SKM-1 treated with dmso at 0.1 percent for 144 hours (cell line): ENCODE data around the gene HECTD4.
A peak's percentile ranks its signal among the peaks of the same experiment; 100 is the strongest.

Source experiments
- DNase-seq: peaks from one replicate; lab custom pipeline; 2025; ENCODE audit not compliant: unreplicated experiment; lab: John Stamatoyannopoulos, UW

The HECTD4 gene

DNA sequence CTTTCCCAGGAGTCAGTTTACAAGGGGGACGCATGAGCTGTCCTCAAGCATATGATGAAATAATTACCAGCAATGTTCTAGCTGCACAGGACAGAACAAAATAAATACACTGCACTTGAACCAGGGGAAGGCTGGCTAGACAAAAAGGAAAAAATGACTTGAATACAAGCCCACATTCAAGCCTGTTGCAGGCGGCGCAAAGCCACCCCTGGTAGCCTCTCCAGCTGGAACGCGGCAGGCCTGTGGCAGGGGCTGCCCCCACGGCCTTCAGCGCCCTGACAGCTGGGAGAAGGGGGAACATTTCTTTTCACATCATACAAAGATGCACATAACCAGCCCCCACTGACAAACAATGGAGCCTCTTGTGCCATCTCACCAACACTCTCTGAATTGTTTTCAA, 199.7 kb downstream of the HECTD4 start:
- no peak for DNase-seq

DNA sequence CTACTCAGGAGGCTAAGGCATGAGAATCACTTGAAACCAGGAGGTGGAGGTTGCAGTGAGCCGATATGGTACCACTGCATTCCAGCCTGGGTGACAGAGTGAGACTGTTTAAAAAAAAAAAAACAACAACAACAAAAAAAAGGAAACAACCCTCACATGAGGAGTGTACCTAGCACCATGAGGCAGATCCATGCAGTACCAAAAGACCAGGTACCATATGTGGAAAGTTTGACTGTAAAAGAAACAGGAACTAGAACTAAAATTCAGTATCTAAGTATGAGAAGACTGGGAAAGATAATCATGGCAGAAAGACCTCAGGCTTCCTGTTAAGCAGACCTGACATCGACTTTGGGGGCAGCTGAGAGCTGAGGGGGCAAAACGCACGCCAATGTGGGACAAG, 201.8 kb downstream of the HECTD4 start:
- DNase-seq: no peak

DNA sequence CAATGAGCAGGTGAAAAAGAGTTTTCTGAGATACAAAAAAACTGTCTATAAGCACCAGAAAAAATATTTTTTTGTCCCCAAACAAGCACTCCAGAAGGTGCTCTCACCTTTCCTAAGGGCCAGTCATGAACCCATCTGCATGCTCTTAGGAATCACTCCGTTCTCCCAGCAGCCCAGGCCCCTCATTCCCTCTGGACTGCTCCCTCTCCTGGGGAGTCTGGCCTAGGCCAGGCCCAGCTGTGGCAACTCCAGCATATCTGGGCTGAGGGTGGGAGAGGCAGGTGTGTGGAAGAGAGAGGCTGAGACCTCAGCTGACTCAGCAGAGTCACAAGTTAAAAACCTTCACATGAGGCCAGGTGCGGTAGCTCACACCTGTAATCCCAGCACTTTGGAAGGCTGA, 202.3 kb downstream of the HECTD4 start:
- DNase-seq: peak; percentile 49

DNA sequence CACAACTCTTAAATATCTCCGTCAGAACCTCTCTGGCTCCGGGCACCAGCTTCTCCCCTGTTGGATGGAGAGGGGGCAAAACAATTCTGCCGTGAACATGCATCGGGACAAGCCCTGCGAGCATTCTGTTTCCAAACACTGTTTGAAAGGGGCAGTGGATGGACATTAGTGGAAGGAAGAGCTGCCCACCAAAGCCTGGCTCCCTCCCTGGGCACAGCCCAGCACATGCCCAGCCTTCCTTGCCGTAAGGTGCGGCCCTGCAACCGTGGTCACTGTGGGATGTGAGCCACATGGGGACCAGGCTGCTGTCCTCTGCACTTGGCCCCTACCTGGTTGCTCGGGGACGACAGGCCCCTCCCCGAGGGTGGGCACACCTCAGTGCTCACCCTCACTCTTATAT, 202.9 kb downstream of the HECTD4 start:
- no peak for DNase-seq

DNA sequence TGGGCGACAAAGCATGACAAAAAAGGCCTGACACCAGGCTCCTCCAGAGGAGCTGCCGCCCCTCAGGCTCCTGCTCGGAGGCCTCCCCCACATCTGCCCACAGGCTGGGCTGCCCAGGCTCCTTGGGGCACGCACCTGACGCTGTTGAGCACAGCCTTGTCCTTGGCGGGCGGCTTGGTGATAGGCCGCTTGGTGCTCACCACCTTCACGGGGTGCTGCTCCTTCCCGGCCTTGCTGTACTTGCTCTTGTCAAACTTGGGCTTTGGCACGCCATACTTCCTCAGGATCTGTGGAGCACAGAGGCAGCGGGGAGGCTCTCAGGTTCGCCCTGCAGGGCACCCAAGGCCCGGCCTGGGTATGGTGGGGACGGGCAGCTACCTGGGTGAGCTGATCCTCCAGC, 203.4 kb downstream of the HECTD4 start:
- no peak for DNase-seq

DNA sequence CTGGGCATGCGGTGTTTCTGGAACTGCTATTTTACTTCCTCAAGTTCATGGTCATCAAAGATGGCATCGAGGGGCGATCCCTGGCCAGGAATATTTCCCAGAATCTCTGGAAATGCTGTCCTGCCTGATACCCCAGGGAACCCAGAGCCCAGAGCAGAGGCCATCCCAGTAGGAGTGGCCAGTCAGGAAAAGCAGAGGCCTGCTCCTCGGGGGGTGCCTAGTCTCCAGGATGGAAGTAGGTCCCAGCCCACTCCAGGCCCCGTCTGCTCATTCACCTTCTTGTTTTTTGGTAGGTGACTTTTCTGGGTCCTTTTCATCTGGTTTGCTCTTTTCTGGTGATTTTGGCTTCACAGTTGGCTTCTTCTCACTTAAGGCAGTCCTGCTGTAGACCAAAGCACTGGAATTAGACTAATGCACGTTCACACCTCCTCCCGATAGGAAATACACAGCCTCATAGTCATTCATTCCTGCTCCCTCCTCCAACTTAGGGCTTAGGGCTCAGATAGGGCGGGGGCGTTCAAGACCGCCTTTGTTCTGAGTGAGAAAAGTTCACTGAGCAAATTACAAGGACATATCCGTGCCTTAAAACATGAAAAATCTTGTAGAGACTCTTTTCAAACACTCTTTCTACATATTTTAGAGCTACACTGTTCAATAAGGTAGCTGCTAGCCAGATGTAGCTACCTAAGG, 205.8 kb downstream of the HECTD4 start:
- no peak for DNase-seq

DNA sequence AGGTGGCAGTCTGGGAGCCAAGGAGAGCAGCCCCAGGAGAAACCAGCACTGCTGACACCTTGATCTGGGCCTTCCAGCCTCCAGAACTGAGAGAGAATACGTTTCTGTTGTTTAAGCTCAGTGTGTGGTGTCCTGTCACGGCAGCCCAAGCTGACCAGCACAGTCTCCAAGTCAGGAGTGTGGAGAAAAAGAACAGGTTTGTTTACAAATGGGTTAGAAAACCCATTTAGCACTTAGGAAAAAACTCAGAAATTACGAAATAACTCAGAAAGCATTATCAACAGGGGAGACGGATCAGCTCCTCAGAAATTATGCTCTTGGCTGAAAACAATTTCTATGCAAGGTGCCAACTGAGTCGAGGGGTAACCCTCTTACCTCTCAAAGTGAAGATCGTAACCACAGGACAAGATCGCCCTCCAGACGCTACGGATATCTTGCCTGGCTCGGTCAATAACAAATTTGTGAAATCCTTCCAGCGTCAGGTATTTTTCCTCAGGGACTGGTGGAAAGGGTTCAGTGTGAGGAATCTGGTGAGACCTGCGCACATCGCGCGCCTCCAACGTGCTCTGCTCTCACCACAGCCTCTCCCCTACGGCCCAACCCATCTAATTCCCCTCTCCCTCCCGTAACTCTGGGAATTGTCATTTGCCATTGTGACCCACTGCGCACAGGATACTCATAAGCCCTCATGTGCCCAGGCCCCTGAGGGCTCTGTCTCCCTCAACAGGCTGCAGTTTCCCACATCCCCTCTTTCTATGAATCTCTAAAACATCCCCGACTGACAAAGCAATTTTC, 206.7 kb downstream of the HECTD4 start:
- DNase-seq: no peak

DNA sequence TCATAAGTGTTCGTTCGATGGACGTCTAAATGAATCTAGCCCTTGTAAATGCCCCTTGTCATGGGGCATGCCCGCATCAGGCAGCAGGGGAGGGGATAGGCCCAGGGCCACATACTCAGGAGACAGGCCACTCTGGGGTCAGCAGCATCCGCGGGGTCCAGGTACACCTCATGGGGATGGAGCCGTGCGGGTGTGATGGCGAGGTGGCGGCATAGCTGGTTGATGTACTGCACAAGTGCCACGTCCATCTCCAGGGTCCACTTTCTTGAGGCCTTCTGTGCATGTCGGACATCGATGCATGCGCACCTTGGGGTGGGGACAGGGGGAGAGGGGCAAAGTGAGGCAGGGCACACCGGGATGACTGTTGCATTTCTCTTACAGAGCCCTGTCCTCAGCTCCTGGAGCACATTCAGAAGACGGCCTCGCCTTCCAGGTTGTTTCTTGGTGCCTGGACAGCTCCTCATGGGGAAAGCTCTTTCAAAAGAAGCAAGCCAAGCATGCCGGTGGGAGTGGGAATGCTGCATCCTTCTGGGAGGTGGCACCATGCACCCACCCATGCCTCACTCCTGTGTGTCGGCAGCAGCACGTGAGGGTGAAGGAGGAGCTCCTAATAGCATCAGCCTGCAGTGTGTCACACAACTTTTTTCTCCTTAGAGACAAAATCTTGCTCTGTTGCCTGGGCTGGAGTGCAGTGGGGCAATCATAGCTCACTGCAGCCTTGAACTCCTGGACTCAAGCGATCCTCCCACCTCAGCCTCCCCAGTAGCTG, 209.5 kb downstream of the HECTD4 start:
- DNase-seq: no peak

DNA sequence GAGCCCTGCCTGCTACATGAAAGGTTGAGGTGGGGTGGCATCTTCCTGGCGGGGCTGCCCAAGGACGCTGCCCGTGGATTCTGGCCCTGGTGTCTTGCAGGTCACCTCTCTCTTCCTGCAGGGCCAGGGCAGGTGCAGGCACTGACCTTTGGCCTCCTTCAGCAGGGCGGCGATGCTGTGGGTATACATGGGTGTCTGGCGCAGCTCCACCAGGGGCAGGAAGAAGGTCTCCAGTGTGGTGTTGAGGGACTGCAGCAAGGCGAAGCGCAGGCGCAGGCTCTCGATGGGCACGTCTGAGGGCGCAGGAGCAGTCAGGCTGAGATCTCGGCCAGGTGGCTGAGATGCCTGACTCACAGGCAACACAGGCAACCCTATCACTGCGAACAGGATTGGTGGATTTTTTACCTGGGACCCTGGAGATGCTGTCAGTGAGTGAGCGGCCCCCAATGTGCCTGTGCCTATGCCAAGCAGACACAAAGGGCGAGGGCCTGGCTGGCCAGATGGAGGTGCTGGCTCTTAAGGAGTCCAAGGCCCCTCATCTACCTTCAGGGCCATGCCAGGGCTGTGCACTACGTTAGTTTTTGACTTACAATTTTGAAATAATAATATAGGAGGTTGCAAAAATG, 211.1 kb downstream of the HECTD4 start:
- no peak for DNase-seq

DNA sequence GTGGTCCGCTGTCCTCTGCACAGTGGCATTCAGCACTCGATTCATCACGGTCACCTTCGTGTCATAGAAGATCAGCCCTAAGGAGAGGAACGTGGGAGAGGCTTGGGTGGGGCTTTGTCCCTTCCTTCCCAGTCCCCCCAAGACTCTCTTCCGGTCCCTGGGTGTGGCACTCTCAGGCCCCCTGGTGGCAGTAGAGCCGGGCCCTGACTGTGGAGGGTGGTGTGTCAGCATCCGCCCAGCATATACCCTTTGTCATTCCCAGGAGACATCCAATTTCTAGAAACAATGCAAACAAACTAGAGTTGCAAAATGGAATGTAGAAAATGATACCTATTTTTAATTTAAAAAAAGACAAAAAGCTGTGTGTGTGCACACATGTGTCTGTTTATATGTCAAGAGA, 211.9 kb downstream of the HECTD4 start:
- DNase-seq: no peak

DNA sequence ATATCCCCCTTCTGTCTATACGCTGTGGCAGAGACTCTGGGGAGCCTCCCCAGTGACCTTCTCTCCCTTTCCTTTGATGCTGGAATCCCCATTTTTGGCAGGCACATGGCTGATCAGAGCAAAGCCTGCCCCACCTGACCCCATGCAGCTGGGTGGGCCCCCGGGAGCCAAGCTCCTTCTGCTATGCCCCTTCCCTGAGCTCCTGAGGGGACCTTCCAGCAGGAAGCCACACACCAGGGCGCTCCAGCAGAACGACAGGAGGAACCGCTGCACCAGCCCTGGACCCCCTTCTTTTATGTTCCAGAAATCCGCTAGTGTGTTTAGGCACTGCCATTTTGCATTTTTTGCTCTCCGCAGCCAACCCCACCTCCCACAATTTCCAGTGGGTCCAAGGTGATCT, 212.3 kb downstream of the HECTD4 start:
- DNase-seq: no peak

DNA sequence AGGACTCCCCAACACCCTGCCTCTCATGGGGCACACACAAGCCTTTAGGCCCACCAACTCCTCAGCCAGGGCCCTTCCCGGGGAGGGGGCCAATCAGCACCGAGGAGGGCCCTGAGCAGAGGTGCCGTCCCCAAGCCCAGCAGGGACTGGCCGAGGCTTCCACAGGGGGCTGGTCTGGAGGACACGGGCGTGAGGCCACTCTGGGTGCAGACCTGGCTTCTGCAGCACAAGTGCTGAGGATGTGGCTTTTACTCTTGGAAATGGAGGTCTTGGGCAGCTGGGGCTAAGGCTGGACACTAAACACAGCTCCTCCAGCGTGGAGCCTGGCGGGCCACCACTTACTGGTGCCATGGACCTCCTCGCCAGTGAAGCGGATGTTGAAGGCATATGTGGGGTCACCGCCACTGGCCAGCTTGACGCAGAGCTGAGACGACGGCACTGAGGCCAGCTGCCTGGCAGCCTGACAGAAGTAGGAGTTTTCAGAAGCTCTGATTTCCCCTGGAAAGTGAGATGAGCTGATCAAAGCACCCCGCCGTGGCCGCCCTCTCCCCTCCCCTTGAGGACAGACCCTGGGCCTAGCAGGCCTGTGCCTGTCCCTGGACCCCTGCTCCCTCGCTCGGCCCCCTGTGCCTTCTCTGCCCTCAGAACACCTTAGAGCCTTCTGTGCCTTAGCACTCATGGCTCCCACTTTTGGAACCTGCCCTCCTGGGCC, 212.9 kb downstream of the HECTD4 start:
- no peak for DNase-seq

DNA sequence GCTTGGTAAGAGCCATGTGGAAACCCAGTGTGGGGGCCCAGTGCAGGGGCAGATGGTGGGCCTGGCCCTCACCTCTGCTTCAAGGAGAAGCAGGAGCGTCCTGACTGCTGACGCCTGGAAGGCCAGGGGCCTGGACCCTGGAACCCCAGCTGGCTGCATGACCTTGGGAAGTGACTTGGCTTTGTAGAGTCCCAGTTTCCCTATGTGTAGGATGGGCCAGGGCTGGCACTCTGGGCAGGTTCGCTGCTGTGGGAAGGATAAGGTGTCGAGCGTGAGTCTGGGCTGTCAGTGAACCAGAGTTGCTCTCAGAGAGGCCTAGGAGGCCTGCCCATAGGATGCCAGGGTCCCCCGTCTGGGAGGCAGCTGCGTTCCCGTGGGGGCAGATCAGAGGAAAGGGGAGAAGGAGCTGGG, 213.7 kb downstream of the HECTD4 start:
- no peak for DNase-seq

DNA sequence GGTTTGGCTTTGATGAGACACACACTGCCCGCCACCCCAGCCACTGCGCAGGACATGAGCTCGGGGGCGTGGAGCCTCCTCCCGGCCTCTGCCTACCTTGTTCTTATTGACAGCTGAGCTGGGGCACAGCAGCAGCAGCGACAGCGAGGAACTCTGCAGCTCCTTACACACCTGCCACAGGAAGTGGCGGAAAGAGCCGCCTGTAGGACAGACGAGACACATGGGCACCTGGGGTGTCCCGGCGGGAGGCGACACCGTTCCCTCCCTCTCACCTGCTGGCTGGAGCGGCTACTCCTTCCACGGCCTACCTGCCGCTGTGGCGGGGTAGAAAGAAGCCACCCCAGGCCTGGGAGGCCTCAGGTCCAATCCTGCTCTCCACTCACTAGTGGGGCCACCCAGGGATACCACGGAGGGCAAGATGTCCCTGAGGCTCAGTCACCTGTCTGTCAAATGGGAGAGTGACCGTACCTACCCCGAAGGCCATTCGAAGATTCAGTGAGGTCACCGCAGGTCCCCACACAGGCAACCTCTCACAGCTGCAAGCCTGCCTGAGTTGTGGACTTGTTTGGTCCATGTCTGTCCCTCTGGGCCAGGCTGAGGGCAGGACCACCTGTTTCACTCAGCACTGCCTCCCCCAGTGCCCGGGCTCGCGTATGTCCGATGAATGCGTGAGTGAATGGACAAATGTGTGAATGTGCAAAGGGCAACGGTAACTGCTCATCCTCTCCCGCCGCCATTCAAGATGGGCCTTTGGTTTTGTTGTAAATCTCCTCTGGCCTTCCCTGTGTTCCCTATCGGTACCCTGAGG, 214.3 kb downstream of the HECTD4 start:
- DNase-seq: no peak

DNA sequence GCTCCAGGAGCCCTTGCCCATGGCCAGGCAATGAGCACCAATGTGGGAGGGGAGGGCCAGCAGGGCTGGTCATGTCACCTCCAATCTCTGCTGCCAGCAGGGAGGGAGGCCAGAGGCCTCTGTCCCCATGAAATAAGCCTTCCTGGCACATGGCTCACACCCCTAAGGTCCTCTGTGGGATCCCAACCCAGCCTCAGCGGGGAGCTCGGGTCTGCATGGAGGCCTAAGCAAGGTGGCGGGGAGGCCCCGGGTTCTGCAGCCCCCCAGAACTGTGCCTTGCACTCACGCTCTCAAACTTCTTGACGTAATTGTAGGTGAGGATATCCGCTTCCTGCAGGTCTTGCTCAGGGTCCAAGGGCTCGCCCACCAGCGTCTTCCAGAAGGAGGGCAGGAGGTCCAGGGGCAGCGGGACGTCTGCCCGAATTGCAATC, 215.2 kb downstream of the HECTD4 start:
- DNase-seq: no peak

DNA sequence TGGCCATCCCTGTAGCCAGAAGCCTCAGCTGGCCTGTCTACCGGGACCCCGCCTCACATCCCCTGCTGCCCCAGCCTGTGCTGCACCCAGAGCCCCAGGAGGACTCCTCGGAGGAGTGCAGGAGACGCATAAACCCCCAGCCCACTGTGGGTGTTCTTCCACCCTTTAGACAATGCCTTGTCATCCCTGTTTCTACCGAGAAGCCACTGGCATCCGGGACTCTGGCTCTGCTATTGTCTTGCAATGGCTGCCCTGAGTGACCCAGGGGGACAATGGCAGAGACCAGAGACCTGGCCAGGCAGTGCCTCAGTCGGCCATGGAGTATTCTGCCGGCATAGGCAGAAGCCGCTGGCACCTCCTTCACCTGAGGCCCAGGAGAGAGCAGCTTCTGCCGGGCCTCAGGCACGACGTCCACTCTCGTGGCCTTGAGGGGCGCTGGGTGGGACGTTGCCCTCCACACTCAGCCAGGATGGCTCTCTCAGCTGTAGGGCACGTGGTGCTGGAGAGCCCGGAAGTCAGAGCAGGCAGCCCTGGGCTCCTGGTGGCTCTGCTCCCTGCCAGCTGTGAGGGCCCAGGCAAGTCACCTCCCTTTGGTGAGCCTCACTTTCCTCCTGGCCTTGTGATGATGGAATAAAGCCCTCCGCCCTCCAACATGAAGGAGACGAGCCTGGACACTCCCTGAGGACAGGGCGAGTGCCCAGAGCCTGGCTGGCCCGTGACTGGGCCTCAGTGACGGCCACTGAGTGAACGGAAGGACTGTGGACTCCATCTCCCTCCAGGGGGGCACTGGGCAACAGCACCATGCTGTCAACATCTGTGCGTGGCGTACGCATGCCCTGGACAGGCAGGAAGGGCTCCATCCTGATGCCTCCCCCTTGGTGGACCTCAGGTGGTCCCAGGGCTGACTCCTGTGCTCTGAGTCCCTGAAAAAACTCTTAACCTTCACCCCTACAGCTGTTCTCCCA, 215.9 kb downstream of the HECTD4 start:
- no peak for DNase-seq

DNA sequence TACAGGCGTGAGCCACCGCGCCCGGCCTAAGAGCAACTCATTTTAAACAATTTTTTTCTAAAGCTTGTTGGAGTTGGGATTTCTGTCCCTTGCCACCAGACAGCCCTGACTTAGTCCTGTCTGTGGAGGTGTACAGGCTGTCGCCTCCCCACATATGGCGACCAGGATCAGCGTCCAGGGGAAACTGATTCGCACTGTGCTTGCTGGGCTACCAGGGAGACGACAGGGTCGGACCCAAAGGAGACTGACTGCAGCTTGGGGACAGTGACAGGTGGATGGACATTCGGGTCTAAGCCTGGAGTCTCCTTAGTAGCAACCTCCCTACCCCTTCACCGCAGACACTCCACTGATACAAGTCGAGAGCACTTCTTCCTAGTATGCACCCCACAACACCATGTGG, 216.6 kb downstream of the HECTD4 start:
- no peak for DNase-seq

DNA sequence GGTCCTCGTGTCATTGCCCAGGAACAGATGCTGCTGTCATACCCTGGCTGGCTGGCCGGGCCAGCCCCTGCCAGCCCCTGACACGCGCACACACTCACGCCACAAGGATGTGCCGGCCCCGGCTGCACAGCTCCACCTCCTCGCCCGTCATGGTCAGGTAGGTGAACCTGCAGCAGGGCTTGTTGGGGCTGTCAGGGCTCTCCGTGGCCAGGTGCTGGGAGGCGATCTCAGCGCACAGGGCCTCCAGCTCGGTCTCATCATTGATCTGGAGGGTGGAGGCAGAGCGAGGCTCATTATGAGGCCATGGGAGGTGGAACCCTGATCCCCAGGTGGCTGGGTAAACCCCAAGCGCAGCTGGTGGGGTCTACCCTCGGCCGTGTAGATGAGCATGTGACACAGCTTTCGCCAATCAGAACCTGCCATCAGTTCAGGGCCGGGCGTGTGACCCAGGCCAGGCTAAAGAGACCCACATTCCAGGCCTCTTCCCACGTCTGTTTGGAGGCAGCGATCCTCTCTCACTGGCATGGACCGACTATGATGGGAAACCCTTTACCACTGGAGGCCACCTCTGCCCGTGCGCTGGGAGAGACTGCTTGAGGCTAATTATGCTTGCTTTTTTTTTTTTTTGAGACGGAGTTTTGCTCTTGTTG, 218.1 kb downstream of the HECTD4 start:
- DNase-seq: no peak
